ENCODE data around the gene LRRC3. TPM values are rescaled to one million over a fixed set of nuclear protein-coding genes. Genes with fewer than 3 reads are reported as not detected.
"Not testable (repeated sequence)": the region's sequence is repeated elsewhere in the genome, so short reads cannot be mapped to it uniquely, and the experiment has no call there.

LRRC3 gene
- total RNA-seq, 4 donors from 2014 or later, result 0.78 to 0.92 (median 0.85) TPM

DNA sequence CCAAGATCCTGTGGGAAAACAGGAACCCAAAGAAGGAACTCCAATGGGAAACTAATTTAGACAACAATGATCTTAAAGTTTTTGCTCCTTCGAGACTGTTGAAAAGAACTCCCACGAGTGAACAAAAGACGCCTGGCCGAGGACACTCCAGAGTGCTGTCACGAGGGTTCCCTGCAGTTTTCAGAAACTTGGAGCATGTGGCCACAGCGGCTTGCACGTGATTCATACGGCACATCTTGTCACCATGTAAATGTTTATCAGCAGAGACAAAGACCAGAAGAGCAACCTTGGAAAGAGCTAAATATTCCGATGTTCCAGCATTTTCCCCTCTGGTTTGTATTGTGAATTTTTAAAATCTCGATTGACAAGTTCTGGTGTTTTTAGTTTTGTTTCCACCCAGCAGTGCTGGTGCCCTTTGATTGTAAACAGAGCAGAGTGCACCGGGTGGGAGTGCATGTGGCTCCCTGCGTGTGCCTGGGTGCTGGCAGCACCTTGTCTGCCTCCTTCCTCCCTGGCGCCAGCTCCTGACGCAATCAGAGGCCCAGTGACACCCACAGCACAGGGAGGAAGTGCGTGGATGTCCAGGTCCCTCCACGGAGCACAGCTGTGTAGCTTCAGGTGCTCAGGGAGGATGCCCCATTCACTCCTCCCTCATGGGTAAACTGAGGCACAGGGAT, 23.0 kb downstream of the LRRC3 start:
- H3K27ac ChIP-seq, result no peak overlapping the region
- DNase-seq, result no peak
- 76 to 79% methylated on average over 15 to 16 of the region's 16 CpGs for WGBS, 2 donors
- no peaks in the 10 kb centered on the region for H3K36me3 ChIP-seq
- no peak for TF ChIP-seq POLR2A (IDR thresholded peaks at IDR 0.05)
- TF ChIP-seq, protein P1, sequence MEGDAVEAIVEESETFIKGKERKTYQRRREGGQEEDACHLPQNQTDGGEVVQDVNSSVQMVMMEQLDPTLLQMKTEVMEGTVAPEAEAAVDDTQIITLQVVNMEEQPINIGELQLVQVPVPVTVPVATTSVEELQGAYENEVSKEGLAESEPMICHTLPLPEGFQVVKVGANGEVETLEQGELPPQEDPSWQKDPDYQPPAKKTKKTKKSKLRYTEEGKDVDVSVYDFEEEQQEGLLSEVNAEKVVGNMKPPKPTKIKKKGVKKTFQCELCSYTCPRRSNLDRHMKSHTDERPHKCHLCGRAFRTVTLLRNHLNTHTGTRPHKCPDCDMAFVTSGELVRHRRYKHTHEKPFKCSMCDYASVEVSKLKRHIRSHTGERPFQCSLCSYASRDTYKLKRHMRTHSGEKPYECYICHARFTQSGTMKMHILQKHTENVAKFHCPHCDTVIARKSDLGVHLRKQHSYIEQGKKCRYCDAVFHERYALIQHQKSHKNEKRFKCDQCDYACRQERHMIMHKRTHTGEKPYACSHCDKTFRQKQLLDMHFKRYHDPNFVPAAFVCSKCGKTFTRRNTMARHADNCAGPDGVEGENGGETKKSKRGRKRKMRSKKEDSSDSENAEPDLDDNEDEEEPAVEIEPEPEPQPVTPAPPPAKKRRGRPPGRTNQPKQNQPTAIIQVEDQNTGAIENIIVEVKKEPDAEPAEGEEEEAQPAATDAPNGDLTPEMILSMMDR (IDR thresholded peaks at IDR 0.05), result no peak
- intact Hi-C loops (cut with DNase I), result no loop called here
- peaks cover 0 to 5% of the 10 kb centered on the region in 2 donors for H3K4me1 ChIP-seq
- H3K27me3 ChIP-seq, result no peaks in the 10 kb centered on the region
- H3K4me3 ChIP-seq (replicated peaks in 1 of 3), result no peak overlapping the region
- no peaks in the 10 kb centered on the region for H3K9me3 ChIP-seq

DNA sequence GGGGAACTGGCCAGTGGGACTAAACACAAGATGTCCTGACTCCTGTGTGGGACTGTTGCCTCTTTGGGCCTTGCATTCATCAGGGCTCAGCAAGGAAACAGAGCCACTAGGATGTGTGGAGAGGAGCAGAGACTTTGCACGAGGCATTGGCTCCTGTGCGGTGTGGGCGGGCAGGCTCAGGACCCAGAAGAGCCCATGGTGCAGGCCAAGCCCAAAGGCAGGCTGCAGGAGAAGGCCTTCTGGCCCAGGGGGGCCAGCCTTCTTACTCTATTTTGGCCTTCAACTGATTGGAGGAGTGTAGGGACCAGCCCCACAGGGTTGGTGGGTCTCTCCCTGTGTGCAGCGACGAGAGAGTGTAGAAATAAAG, 23.5 kb downstream of the LRRC3 start:
- DNase-seq, result no peak
- Histone ChIP-seq H3K36me3 (no peaks in the 10 kb centered on the region), H3K27ac (no peak overlapping the region), H3K27me3 (no peaks in the 10 kb centered on the region), H3K9me3 (no peaks in the 10 kb centered on the region), H3K4me3 (replicated peaks in 1 of 3) (no peak overlapping the region), H3K4me1 (peaks cover 0 to 5% of the 10 kb centered on the region in 2 donors)
- intact Hi-C loops (cut with DNase I), result no loop called here
- no peak for TF ChIP-seq POLR2A (IDR thresholded peaks at IDR 0.05)
- TF ChIP-seq, protein P1 (IDR thresholded peaks at IDR 0.05), result no peak
- 89 to 91% methylated on average over 5 of the region's 5 CpGs for WGBS, 2 donors

DNA sequence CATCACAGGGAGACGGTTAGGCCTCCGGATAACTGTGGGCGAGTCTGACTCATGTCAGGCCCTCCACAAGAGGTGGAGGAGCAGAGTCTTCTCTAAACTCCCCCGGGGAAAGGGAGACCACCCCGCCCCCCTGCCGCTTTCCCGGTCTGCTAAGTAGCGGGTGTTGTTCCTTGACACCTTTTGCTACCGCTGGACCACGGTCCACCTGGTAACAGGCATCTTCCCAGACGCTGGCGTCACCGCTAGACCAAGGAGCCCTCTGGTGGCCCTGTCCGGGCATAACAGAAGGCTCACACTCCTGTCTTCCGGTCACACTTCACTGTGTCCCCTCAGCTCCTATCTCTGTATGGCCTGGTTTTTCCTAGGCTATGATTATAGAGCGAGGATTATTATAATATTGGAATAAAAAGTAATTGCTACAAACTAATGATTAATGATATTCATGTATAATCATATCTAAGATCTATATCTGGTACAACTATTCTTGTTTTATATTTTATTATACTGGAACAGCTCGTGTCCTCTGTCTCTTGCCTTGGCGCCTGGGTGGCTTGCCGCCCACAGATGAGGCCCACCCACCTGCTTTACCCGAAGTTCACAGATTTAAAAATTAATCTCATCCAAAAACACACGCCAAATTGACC, 24.4 kb downstream of the LRRC3 start:
- TF ChIP-seq, protein P1 (IDR thresholded peaks at IDR 0.05), result peak; percentile 18 to 78 (median 52)
- H3K36me3 ChIP-seq; intact Hi-C loops (cut with DNase I); H3K4me1 ChIP-seq; H3K9me3 ChIP-seq; H3K27me3 ChIP-seq; H3K4me3 ChIP-seq (replicated peaks in 1 of 3); H3K27ac ChIP-seq: not testable (repeated sequence)
- DNase-seq, result peak; percentile 67 to 74
- WGBS, 2 donors, result 44 to 52% methylated on average over 20 to 21 of the region's 21 CpGs

DNA sequence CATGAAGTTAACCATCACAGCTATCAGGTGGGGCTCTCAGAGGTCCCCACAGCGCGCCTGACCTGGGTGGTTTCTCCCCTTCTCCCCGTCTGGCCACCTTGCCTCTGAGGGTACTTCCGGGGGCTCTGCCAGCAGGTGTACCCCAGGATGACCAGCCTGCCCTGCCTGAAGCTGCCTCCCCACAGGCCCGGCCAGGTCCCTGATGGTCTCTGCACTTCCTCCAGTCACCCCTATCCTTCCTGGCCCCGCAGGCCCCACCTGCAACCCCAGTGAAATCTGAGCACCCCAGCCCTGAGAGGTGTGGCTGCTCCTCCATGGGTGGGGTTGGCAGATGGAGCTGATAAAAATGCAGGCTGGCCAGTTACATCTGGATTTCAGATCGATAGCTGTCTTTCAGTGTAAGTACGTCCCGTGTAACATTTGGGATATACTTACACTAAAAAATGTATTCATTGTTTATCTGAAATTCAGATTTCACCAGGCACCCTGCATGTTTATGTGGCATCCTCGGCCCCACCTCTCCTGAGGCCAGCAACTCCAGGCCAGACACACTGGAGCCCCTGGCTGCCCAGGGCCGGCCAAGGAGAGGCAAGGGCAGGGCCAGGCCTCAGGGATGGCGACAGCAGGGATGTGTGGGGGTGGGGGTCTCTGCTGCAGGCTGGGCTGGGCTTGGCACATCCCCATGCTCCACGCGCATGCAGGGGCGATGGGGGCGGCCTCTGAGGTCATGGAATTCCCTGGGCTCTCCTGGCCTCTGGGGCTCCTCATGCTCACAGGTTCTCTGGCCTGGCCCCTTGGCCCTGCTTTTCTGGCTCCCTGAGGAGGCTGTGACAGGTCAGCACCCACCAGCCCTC, 25.1 kb downstream of the LRRC3 start:
- TF ChIP-seq, protein P1 (IDR thresholded peaks at IDR 0.05), result no peak
- no peak for TF ChIP-seq POLR2A (IDR thresholded peaks at IDR 0.05)
- intact Hi-C loops (cut with DNase I), result no loop called here
- Histone ChIP-seq H3K27me3 (no peaks in the 10 kb centered on the region), H3K9me3 (no peaks in the 10 kb centered on the region), H3K36me3 (no peaks in the 10 kb centered on the region), H3K4me1 (peaks cover 0 to 3% of the 10 kb centered on the region in 2 donors), H3K4me3 (replicated peaks in 1 of 3) (no peak overlapping the region), H3K27ac (no peak overlapping the region)
- WGBS, 2 donors, result 75 to 89% methylated on average over 11 to 16 of the region's 16 CpGs
- DNase-seq, result no peak
